Activated CD8-positive, alpha-beta T cell treated with anti-CD3 and anti-CD28 coated beads, Interleukin-2, amount 10 ng/mL, durations not matched to agents 7 days and 5 days (primary cell): ENCODE measurements around the gene CFAP119. TPM values are rescaled to one million over a fixed set of nuclear protein-coding genes. Genes with fewer than 3 reads are reported as not detected.

Source experiments
- ATAC-seq: fragments of 150-1000 bp; cut with Tn5 transposase; one replicate; pipeline ENCODE4 v1.10.0; 2021; ENCODE audit warnings: moderate library complexity
- CTCF ChIA-PET: fragments of 350-600 bp; sonication (Branson Sonifier 250); formaldehyde crosslinking; loops from one replicate; lab custom pipeline; 2021; ENCODE audit warnings: antibody characterized with exemption; lab: Charles Lee
- POLR2A ChIA-PET: fragments of 350-600 bp; sonication (Branson Sonifier 250); formaldehyde crosslinking; loops from one replicate; lab custom pipeline; 2021; ENCODE audit warnings: antibody characterized with exemption; lab: Charles Lee
- DNase-seq: peaks from one replicate; pipeline ENCODE4 v3.0.0-alpha.2; 2020
- H3K27ac Mint-ChIP-seq: one replicate; pipeline ENCODE4 v1.8.0; 2021; ENCODE audit warnings: mild to moderate bottlenecking, mixed read lengths
- H3K27me3 Mint-ChIP-seq: one replicate; pipeline ENCODE4 v1.8.0; 2021; ENCODE audit warnings: low read depth, mixed read lengths
- H3K36me3 Mint-ChIP-seq: one replicate; pipeline ENCODE4 v1.8.0; 2021; ENCODE audit warnings: low read depth, mixed read lengths
- H3K4me1 Mint-ChIP-seq: one replicate; pipeline ENCODE4 v1.8.0; 2021; ENCODE audit warnings: low read depth, mixed read lengths
- H3K4me3 Mint-ChIP-seq: one replicate; pipeline ENCODE4 v1.8.0; 2021; ENCODE audit warnings: mild to moderate bottlenecking, mixed read lengths
- H3K9me3 Mint-ChIP-seq: one replicate; pipeline ENCODE4 v1.8.0; 2022; ENCODE audit warnings: mixed read lengths; ENCODE audit not compliant: insufficient read depth
- total RNA-seq, 2 experiments: library from RNA; stranded (reverse); gene quantifications; one replicate each; pipeline ENCODE4 v1.2.3, GENCODE V29; 2021

The CFAP119 gene
- total RNA-seq, 2 experiments from 2014 or later: 4.4 to 4.8 TPM

GRCh38 chr16:30715750-30716445 lies 46.0 kb downstream of the CFAP119 start:
- no peaks in the 10 kb centered on the region for H3K9me3 Mint-ChIP-seq
- peaks cover 38% of the 10 kb centered on the region for H3K4me1 Mint-ChIP-seq
- CTCF ChIA-PET: no interaction called here
- peak overlapping the region; percentile 91 for H3K27ac Mint-ChIP-seq
- peak; percentile 97 for ATAC-seq
- POLR2A ChIA-PET: interaction anchor here (1.0 kb wide), 2 partner anchors 26 to 32 kb away, joined by 3 to 4 read pairs; partner anchors contain the start of gene PHKG2
- H3K36me3 Mint-ChIP-seq: peaks cover 72% of the 10 kb centered on the region
- H3K27me3 Mint-ChIP-seq: no peaks in the 10 kb centered on the region
- peak overlapping the region; percentile 24 for H3K4me3 Mint-ChIP-seq
- peak; percentile 65 for DNase-seq

GRCh38 chr16:30711712-30712111 lies 50.1 kb downstream of the CFAP119 start:
- peaks cover 31% of the 10 kb centered on the region for H3K4me1 Mint-ChIP-seq
- H3K9me3 Mint-ChIP-seq: no peaks in the 10 kb centered on the region
- DNase-seq: no peak
- ChIA-PET CTCF (interaction anchor here (1.3 kb wide), 1 partner anchor 103 kb away, joined by 3 read pairs; no protein-coding TSS in a partner anchor), POLR2A (no interaction called here)
- H3K27ac Mint-ChIP-seq: no peak overlapping the region
- H3K27me3 Mint-ChIP-seq: no peaks in the 10 kb centered on the region
- peaks cover 84% of the 10 kb centered on the region for H3K36me3 Mint-ChIP-seq
- no peak overlapping the region for H3K4me3 Mint-ChIP-seq
- no peak for ATAC-seq

GRCh38 chr16:30710971-30711370 lies 50.9 kb downstream of the CFAP119 start:
- peaks cover 24% of the 10 kb centered on the region for H3K4me1 Mint-ChIP-seq
- no peak overlapping the region for H3K4me3 Mint-ChIP-seq
- ChIA-PET CTCF (interaction anchor here (1.3 kb wide), 1 partner anchor 104 kb away, joined by 3 read pairs; no protein-coding TSS in a partner anchor), POLR2A (no interaction called here)
- H3K9me3 Mint-ChIP-seq: no peaks in the 10 kb centered on the region
- ATAC-seq (no peak), DNase-seq (no peak)
- H3K36me3 Mint-ChIP-seq: peaks cover 81% of the 10 kb centered on the region
- no peaks in the 10 kb centered on the region for H3K27me3 Mint-ChIP-seq
- no peak overlapping the region for H3K27ac Mint-ChIP-seq

Other genes starting within 250 kb of the CFAP119 start
- 1 to 10 TPM; 6.7 to 7.0 TPM for gene ZNF768, start 235.5 kb downstream of the CFAP119 start, total RNA-seq
- 10 to 100 TPM in 1 of 2 experiments, 1 to 10 TPM in 1; 8.9 to 10.8 TPM for gene ZNF747, start 227.2 kb downstream of the CFAP119 start, total RNA-seq
- gene ZNF764, start 203.7 kb downstream of the CFAP119 start, total RNA-seq: 10 to 100 TPM; 15.2 to 15.4 TPM
- gene ZNF688, start 190.3 kb downstream of the CFAP119 start, total RNA-seq: 10 to 100 TPM; 12.5 to 13.4 TPM
- 10 to 100 TPM; 11.7 to 13.7 TPM for gene ZNF785, start 176.4 kb downstream of the CFAP119 start, total RNA-seq
- gene ZNF689, start 151.7 kb downstream of the CFAP119 start, total RNA-seq: 10 to 100 TPM; 12.0 to 13.4 TPM
- gene PRR14, start 111.1 kb downstream of the CFAP119 start, total RNA-seq: 10 to 100 TPM; 87.6 to 91.4 TPM
- gene FBRS, start 103.6 kb downstream of the CFAP119 start, total RNA-seq: 100 to 1,000 TPM in 1 of 2 experiments, 10 to 100 TPM in 1; 85.2 to 100 TPM
- 10 to 100 TPM; 75.2 to 76.0 TPM for gene SRCAP, start 62.9 kb downstream of the CFAP119 start, total RNA-seq
- gene PHKG2, start 13.6 kb downstream of the CFAP119 start, total RNA-seq: 10 to 100 TPM; 42.1 to 43.7 TPM
- gene RNF40, start 260 bp upstream of the CFAP119 start, total RNA-seq: 100 to 1,000 TPM; 100 to 102 TPM
- 1 to 10 TPM; 1.7 to 1.9 TPM for gene ZNF629, start 25.1 kb upstream of the CFAP119 start, total RNA-seq
- 10 to 100 TPM; 30.3 to 34.5 TPM for gene BCL7C, start 132.0 kb upstream of the CFAP119 start, total RNA-seq
- gene CTF1, start 134.6 kb upstream of the CFAP119 start, total RNA-seq: under 1 TPM; 0.23 to 0.34 TPM
- gene FBXL19, start 161.5 kb upstream of the CFAP119 start, total RNA-seq: 10 to 100 TPM; 22.7 to 23.1 TPM
- 10 to 100 TPM; 21.4 to 23.1 TPM for gene ORAI3, start 187.0 kb upstream of the CFAP119 start, total RNA-seq
- gene SETD1A, start 195.7 kb upstream of the CFAP119 start, total RNA-seq: 10 to 100 TPM; 25.6 to 28.4 TPM
- 1 to 10 TPM; 6.3 to 7.8 TPM for gene HSD3B7, start 223.1 kb upstream of the CFAP119 start, total RNA-seq
- gene STX1B, start 248.6 kb upstream of the CFAP119 start, total RNA-seq: 1 to 10 TPM; 1.7 to 2.2 TPM